Posterior vena cava (tissue), 2 donors: ENCODE measurements around the gene PKHD1. TPM values are rescaled to one million over a fixed set of nuclear protein-coding genes. Genes with fewer than 3 reads are reported as not detected.

Experiments used
- DNase-seq: peaks from one replicate; pipeline ENCODE4 v3.0.0-alpha.2; 2020; ENCODE audit warnings: low spot score
- intact Hi-C, 2 donors: fragments of 100-400 bp; cut with DNase I; formaldehyde crosslinking; loops; one replicate each; pipeline versions ENCODE4 v1.14.1 to v1.14.2; 2022 to 2023
- total RNA-seq, 2 donors: library from RNA; stranded (reverse); fragmentation: NEBNext Ultra II Directional; extraction: Animal tissue kit (Norgen Biotek cat#: 25700); gene quantifications; one replicate each; pipeline ENCODE4 v1.2.1, GENCODE V29; 2021
- donor health status: DM: yes; HTN: yes; CAD: no.
- donor health status: DM: yes; HTN: yes; CAD: no.

Gene PKHD1
- total RNA-seq, 2 donors from 2014 or later: not detected

- DNase-seq: no peak
- intact Hi-C loops: no loop called here
Measured at GRCh38 chr6:51790946-51791345, 296.5 kb downstream of the PKHD1 start.

GRCh38 chr6:51788121-51788520, 299.3 kb downstream of the PKHD1 start:
- intact Hi-C loops: no loop called here

GRCh38 chr6:51778666-51779065, 308.7 kb downstream of the PKHD1 start:
- intact Hi-C loops: no loop called here
- no peak for DNase-seq

More at GRCh38 chr6:51788121-51788520, 299.3 kb downstream of the PKHD1 start:
- DNase-seq: no peak

GRCh38 chr6:51777618-51778017, 309.8 kb downstream of the PKHD1 start:
- intact Hi-C loops: no loop called here
- DNase-seq: no peak

- no peak for DNase-seq
- intact Hi-C loops: no loop called here
Measured at GRCh38 chr6:51775942-51776860, 311.2 kb downstream of the PKHD1 start.

GRCh38 chr6:51768087-51768486, 319.3 kb downstream of the PKHD1 start:
- intact Hi-C loops: no loop called here
- DNase-seq: no peak

GRCh38 chr6:51765230-51765629, 322.2 kb downstream of the PKHD1 start:
- no peak for DNase-seq
- intact Hi-C loops: no loop called here

GRCh38 chr6:51753635-51754034, 333.8 kb downstream of the PKHD1 start:
- intact Hi-C loops: no loop called here
- DNase-seq: no peak

- DNase-seq: no peak
- intact Hi-C loops: no loop called here
Measured at GRCh38 chr6:51743999-51744398, 343.4 kb downstream of the PKHD1 start.

GRCh38 chr6:51740658-51741057, 346.8 kb downstream of the PKHD1 start:
- intact Hi-C loops: no loop called here
- no peak for DNase-seq

GRCh38 chr6:51738614-51739013, 348.8 kb downstream of the PKHD1 start:
- intact Hi-C loops: no loop called here

GRCh38 chr6:51737580-51738360, 349.6 kb downstream of the PKHD1 start:
- intact Hi-C loops: no loop called here
- no peak for DNase-seq

More at GRCh38 chr6:51738614-51739013, 348.8 kb downstream of the PKHD1 start:
- no peak for DNase-seq

- intact Hi-C loops: no loop called here
Measured at GRCh38 chr6:51725155-51725554, 362.3 kb downstream of the PKHD1 start.

GRCh38 chr6:51720327-51720726, 367.1 kb downstream of the PKHD1 start:
- intact Hi-C loops: no loop called here
- DNase-seq: no peak

More at GRCh38 chr6:51725155-51725554, 362.3 kb downstream of the PKHD1 start:
- no peak for DNase-seq

GRCh38 chr6:51719297-51719696, 368.1 kb downstream of the PKHD1 start:
- intact Hi-C loops: no loop called here
- DNase-seq: no peak

GRCh38 chr6:51718533-51718932, 368.9 kb downstream of the PKHD1 start:
- intact Hi-C loops: no loop called here

GRCh38 chr6:51717477-51717876, 369.9 kb downstream of the PKHD1 start:
- DNase-seq: no peak
- intact Hi-C loops: no loop called here

More at GRCh38 chr6:51718533-51718932, 368.9 kb downstream of the PKHD1 start:
- DNase-seq: no peak

GRCh38 chr6:51711876-51712275, 375.5 kb downstream of the PKHD1 start:
- DNase-seq: no peak
- intact Hi-C loops: no loop called here

GRCh38 chr6:51706086-51706485, 381.3 kb downstream of the PKHD1 start:
- DNase-seq: no peak
- intact Hi-C loops: no loop called here

GRCh38 chr6:51704932-51705540, 382.4 kb downstream of the PKHD1 start:
- DNase-seq: no peak

More at GRCh38 chr6:51704932-51705540, 382.4 kb downstream of the PKHD1 start:
- intact Hi-C loops: no loop called here
